Stimulated activated CD8-positive, alpha-beta memory T cell treated with anti-CD3 and anti-CD28 coated beads, Interleukin-7, amount 100 ng/mL, for 24 hours (primary cell): ENCODE measurements around the gene GNL2.

ENCODE experiments used
- DNase-seq: peaks from one replicate; pipeline ENCODE4 v3.0.0-alpha.2; 2020; ENCODE audit warnings: low read depth

GNL2 gene

DNA sequence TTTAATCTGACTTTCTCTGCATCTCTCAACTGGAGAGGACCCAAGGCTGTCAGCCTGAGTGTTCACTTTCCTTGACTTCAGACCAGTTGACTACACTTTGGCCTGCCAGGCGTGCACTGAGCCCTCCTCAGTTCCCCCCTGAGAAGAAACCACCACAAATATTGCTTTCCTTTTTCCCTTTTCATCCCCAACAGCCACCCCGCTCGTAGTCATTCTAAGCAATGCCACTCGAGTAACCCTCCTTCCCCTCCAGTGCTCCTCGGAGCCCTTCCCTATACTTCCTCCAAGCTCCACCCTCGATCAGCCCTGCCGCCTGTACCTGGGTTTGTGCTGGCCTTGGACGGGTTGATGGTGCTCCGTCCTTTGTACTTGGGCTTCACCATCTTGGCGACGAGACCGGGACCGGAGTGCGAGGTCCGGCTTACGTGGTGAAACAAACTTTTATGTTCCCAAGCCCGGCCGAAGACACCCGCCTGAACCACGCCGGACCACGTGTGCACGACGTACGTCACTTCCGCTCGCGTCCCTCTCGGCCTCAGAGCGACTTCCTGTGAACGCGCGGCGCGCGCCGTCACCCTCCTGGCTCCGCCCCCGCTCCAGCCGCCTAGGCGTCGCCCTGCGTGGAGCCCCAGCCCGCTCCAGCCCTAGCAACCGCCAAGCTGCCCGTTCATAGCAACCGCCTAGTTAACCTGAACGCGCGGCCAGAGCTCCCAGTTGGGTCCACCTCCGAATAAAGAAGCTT is at the start of gene GNL2:
TSS of gene GNL2 (minus strand) at position 498 of the 742 bp plus-strand sequence. CDS start at position 383, 115 bp downstream.
- DNase-seq: peak; percentile 93

DNA sequence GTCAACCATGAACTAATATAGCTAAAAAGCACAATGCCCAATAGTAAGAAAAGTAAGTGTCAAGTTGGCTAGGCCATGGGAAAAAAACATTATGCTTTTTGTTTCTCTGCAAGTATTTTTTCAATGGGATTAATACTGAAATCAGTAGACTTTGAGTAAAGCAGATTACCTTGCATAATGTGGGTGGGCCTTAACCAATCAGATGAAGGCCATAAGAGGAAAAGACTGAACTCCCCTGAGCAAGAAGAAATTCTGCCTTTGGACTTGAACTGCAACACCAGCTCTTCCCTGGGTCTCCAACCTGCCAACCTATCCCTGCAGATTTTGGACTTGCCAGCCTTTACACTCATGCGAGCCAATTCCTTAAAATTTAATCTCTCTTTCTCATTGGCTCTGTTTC is 45.3 kb upstream of the GNL2 start:
- no peak for DNase-seq

DNA sequence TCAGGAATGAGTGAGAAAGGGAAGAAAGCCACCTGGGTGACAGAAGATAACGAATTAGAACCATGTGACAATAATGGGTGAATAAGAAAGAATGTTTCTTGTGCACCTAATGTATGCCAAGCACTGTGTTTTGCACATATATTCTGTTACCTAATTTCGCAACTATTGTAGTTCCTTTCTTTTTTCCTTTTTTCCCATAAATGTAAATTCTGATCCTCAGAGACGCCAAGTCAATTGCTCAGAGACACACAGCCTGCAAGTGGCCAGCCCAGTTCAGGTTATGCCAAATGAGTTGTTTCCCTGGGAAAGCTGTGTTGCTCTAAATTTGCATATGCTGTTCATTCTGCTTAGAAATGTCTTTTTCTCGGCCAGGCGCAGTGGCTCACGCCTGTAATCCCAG is 40.7 kb upstream of the GNL2 start:
- no peak for DNase-seq

- no peak for DNase-seq
Observed at GRCh38 chr1:37634992-37635902, 39.5 kb upstream of the GNL2 start.

DNA sequence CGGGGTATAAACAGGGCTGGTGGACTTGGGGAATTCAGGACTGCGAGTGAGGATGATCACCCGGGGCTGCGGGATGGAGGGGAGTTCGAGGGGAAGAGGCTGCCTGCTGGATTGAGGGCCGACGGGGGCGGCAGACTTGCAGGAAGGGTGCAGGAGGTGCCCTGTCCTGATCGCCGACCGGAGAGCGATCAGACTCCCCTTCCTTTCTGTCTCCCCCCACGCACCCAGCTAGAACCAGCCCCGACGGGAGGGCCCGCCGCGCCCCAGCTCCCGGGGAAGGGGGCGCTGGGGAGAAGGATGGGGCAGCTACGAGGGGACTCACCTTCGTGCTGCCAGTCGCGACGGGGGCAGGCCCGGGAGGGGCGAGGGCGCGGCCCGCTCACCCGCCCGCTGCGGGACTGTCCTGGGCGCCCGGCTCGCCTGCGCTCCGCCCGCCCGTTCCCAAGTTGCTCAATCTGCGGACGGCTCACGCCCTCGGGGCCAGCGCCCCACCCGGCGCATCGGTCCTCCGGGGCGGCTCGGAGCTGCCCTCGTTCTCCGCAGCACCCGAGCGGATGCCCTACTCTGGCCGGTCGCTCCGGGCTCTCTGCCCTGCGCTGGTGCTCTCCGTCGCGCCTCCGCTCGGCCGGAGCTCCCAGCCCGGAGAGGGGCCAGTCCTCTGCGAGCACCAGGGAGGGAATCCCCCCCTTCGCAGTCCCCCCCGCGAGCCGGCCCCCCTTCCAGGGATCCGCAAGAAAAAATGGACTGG is 38.7 kb upstream of the GNL2 start, which contains the start of gene RSPO1:
TSS of gene RSPO1 (minus strand) at position 649 of the 748 bp plus-strand sequence. CDS start 5,231 bp downstream, outside the sequence.
- no peak for DNase-seq

GRCh38 chr1:37633938-37634243 is 38.2 kb upstream of the GNL2 start:
- no peak for DNase-seq

- no peak for DNase-seq
Observed at GRCh38 chr1:37633040-37633937, 37.6 kb upstream of the GNL2 start.

DNA sequence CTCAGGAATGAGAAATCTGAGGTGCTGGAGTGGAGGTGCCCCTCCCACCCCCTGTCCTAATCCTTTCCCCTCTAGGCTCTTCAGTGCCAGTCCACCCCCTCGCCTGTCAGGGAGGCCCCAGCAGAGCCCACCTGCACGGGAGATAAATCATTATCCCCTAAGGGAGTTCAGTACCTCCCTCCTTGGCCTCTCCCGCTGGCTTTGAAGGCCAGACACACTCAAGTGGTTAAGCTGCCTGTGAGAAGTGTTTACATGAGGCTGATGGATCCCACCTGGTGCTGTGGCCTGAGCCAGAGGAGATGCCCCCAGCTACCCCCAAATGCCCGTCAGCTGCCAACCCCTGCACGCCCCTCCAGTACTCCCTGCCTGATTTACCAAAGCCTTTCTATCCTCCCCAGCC is 35.3 kb upstream of the GNL2 start:
- no peak for DNase-seq

DNA sequence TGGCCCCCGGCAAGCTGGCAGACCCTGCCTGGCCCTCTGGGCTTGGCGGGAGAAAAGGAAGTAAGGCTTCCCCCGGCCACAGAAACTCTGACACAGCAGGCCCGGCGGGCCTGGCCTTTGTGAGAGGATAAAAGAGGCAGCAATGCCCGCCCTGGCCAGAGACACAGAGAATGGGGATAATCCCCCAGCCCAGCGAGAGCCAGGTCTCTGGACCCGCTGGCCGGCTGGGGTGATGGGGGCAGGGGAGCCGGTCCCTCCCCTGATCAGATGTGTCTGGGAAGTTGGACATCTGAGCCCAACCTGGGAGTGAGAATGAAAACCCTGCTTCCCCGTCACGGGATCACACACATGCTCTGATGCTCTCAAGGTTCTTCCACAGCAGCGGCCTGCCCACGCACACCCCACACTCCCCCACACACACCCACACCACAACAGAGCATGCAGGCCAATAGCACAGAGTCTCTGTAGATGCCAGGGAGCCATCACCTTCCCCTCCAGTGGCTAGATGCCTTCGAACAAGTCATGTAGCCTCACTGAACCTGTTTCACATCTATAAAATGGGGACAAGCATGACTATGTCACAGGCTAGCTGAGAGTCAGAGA is 34.8 kb upstream of the GNL2 start:
- no peak for DNase-seq

- DNase-seq: no peak
Observed at GRCh38 chr1:37629726-37630425, 34.1 kb upstream of the GNL2 start.

DNA sequence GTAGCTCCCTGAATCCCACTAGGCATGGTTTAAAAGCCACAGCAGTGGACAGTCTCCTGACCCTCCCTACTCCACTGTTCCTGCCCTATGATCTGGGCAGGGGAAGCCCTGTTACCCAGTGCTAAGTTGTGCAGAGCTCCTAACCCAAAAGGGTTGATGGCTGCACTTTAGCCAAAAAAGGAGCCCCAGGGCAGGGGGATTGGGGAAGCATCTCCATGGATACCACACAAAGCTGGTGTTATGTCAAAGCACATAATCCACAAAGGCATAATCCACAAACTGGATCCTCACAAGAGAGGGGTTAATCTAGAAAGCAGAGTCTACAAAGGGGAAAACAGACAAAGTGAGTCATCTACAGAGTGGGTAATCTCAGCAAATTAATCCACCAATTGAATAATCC is 33.3 kb upstream of the GNL2 start:
- no peak for DNase-seq

DNA sequence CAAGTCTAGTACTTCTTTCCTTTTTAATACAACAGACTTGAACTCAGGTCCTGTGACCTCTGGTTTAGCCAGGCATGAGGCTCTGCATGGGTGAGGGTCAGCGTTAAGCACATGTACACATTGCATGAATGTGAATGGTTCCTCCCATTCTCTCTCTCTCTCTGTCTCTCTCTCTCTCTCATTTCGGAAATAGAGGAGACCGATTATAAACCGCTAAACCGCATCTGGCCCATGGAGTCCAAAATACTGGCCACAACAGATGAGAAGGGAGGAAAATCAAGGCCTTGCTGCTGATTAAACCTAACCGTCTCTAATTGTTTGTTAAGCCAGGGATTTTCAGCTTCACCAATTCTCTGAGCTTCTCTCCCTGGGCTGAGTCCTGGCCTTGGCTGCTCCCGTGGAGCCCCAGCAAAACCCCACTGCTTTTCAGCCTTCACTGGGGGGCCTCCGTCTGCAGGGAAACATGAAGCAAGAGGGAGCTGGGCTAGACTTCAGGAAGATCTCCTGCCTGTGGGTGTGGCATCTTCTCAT is 32.4 kb upstream of the GNL2 start:
- no peak for DNase-seq

GRCh38 chr1:37622131-37622530 is 26.4 kb upstream of the GNL2 start:
- no peak for DNase-seq

DNA sequence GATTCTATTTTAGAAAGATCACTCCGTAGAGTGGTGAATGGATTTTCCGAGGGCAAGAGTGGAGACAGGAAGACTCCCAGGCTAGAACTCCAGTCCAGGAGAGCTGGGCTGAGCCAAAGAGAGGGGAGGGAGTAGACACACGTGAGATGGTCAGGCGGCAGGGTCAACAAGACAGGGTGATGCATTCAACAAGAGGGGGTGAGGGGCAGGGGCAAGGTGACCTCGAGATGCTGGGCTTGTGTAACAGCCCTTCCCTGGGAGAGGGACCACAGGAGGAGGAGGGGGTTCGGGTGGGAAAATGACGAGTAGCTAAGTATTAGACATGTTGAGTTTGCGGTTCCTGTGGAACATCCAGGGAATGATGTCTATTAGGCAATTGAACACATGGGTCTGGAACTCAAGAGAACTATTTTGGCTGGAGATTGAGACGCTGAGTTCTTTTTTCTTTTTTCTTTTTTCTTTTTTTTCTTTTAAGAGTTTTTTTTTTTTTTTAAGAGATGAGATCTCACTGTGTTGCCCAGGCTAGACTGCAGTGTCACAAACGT is 25.7 kb upstream of the GNL2 start:
- DNase-seq: no peak

DNA sequence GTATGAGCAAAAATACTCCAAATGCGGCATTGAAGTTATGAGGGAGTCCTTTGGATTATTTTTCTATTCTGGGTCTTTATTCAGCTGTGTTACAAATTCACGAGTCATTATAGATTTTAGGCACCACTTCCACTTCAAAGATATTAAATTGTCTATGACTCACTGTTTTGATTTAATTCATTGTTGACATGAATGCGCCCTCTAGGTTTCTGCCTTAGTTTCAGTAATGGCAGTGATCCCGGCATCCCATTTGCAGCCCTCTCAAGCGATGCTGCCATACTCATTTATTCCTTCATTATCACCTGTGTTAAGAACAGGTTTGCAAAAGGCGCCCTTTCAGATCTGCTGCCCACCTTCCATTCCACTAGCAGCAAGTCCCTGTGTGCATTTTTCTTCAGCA is 25.0 kb upstream of the GNL2 start:
- DNase-seq: no peak

DNA sequence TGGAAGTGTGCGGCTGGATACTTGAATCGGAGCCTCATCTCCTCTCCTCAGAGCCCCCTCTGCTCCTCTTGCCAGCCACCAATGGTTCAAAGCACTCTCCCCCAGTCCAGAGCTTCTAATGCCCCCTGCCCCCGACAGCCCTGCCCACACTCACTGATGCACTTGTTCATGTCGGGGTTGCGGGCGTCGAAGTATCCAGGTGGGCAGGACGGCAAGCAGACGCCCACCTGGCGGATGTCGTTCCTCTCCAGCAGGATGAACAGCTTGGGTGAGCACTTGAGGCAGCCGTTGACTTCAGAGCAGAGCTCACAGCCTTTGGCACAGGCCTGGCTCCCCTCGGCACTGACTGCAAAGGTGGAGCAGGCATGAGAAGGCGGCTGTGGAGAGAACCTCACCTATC is 20.6 kb upstream of the GNL2 start:
- DNase-seq: no peak

DNA sequence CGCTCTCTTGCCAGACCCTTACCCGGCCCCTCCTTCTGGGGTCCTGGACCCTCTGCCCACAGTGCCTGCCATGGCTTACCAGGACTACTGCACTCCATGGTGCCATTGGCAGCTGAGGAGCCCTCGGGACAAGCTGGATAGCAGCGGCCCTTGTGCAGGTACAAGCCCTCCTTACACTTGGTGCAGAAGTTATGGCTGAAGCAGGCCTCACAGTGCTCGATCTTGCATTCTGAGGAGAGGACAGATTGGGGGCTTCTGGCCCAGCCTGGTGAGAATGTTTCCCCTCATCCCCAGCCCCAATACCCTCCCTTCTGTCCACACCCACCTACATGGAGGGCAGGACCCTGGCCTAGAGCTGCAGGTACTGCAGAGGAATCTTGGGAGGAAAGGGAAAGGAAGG is 18.4 kb upstream of the GNL2 start:
- DNase-seq: no peak

DNA sequence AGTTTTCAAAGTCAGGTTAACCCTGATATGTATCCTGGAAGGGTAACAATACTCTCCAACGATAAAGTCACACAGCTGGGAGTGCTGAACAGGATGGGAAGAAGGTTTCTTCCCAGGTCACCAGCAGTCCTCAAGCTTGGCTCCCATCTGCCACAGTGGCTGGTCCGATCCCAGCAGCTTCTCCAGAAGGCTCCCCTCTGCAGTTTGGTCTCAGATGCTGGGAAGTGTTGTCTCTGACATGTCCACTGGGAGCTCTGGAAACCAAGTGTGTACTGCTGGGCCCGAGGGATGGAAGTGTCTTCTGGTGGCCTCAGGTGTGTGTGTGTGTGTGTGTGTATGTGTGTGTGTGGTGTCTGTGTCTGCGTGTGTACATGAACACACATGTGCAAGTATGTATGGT is 16.4 kb upstream of the GNL2 start:
- no peak for DNase-seq

- no peak for DNase-seq
Observed at GRCh38 chr1:37609994-37610393, 14.3 kb upstream of the GNL2 start.

GRCh38 chr1:37609002-37609401 is 13.3 kb upstream of the GNL2 start:
- no peak for DNase-seq
